ENCODE data around the gene MACROH2A1. TPM values are rescaled to one million over a fixed set of nuclear protein-coding genes. Genes with fewer than 3 reads are reported as not detected.

The MACROH2A1 gene
- total and polyA plus RNA-seq, 7 experiments from 2014 or later: 109 to 288 (median 133) TPM

DNA sequence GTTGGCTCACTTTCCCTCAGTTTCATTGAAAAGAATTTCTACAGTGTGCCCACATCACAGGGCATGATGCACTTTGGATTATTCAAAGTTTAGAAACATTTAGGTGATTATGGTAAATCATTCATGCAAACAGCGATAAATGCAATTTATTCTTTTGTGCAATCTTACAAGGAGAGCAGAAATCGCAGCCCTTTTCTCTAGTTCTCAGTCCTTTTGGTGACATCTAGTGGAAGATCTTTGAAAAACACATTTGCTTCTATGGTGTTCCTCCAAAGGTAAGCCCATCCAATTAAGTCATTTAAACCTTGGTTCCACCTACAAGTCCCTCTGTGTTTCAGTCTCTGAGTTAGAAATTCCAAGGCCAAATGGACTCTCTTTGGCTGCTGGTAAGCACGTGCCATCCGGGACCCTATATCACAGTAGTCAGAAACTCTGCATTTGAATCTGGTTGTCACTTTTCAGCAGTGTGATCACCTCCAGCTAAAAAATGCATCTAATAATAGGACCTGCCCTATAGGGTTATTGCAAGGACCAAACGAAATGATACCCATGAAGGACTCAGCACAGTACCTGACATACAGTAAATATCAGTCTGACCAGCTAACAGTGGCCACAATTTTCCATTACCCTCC, 66.4 kb downstream of the MACROH2A1 start:
- Histone ChIP-seq H3K27me3 (ENCODE audit: control insufficient read depth in 2 of 2, insufficient read depth in 2 of 2, low read length in 2 of 2) (no peaks in the 10 kb centered on the region), H3K9me3 (ENCODE audit: control insufficient read depth in 2 of 3, low read length in 3 of 3) (no peaks in the 10 kb centered on the region), H3K4me3 (ENCODE audit: low read length) (no peak overlapping the region), H3K27ac (ENCODE audit: low read depth, low read length) (no peak overlapping the region), H3K36me3 (ENCODE audit: control insufficient read depth in 2 of 3, insufficient read depth in 3 of 3, low read length in 3 of 3) (peaks cover 0 to 42% (median 0%) of the 10 kb centered on the region in 3 experiments), H3K4me1 (ENCODE audit: control insufficient read depth in 2 of 2, insufficient read depth in 2 of 2, low read length in 2 of 2) (no peaks in the 10 kb centered on the region)
- peaks cover 0 to 29% (median 0%) of the 10 kb centered on the region in 5 donors for H3K36me3 Mint-ChIP-seq
- H3K9me3 Mint-ChIP-seq: no peaks in the 10 kb centered on the region
- peaks cover 0 to 27% (median 0%) of the 10 kb centered on the region in 7 donors for H3K4me1 Mint-ChIP-seq
- DNase-seq (peak in 6 of 9 donors; percentile 14 to 52 (median 46)), ATAC-seq (no peak)
- intact Hi-C loops (cut with micrococcal nuclease): loop anchor here (1.0 to 5.0 kb wide), 6 partner anchors 141 to 594 kb away; partner anchors contain the start of genes CAMLG (in 1 of the 2) and PCBD2 (in 1 of the 2)
- no peaks in the 10 kb centered on the region for H3K27me3 Mint-ChIP-seq
- ChIA-PET CTCF (interaction anchor here (0.8 to 2.5 kb wide), 5 partner anchors 9 to 414 kb away, joined by 3 to 9 read pairs (median 5); no protein-coding TSS in a partner anchor), POLR2A (no interaction called here)
- H3K27ac Mint-ChIP-seq: no peak overlapping the region
- no peak overlapping the region for H3K4me3 Mint-ChIP-seq

DNA sequence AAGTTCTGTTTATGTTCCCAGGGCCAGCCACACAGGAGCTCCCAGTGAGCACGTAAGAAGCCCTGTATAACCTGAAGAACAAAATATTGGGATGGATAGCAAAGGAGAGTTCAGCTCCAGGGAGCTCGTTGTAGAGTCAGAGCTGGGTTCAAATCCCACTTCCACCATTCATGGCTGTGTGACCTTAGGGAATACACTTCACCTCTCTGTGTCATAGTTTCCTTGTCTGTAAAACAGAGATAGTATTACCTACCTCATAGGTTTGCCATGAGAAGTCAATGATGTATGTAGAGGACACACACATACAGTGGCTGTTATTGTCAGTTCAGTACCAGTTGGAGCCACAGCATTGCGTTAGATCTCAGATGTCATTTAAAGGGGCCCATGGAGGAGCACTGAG, 67.4 kb downstream of the MACROH2A1 start:
- Histone ChIP-seq H3K27me3 (ENCODE audit: control insufficient read depth in 2 of 2, insufficient read depth in 2 of 2, low read length in 2 of 2) (no peaks in the 10 kb centered on the region), H3K9me3 (ENCODE audit: control insufficient read depth in 2 of 3, low read length in 3 of 3) (no peaks in the 10 kb centered on the region), H3K4me1 (ENCODE audit: control insufficient read depth in 2 of 2, insufficient read depth in 2 of 2, low read length in 2 of 2) (no peaks in the 10 kb centered on the region), H3K4me3 (ENCODE audit: low read length) (no peak overlapping the region), H3K36me3 (ENCODE audit: control insufficient read depth in 2 of 3, insufficient read depth in 3 of 3, low read length in 3 of 3) (peaks cover 0 to 32% (median 0%) of the 10 kb centered on the region in 3 experiments), H3K27ac (ENCODE audit: low read depth, low read length) (no peak overlapping the region)
- no peak overlapping the region for H3K27ac Mint-ChIP-seq
- CTCF ChIA-PET: interaction anchor here (0.6 to 2.5 kb wide), 5 partner anchors 8 to 413 kb away, joined by 3 to 9 read pairs (median 5); no protein-coding TSS in a partner anchor
- POLR2A ChIA-PET: no interaction called here
- peaks cover under 1 to 27% (median under 1%) of the 10 kb centered on the region in 7 donors for H3K4me1 Mint-ChIP-seq
- H3K9me3 Mint-ChIP-seq: no peaks in the 10 kb centered on the region
- ATAC-seq (no peak), DNase-seq (no peak)
- intact Hi-C loops (cut with micrococcal nuclease): loop anchor here (1.0 to 5.0 kb wide), 6 partner anchors 140 to 593 kb away; partner anchors contain the start of genes CAMLG (in 1 of the 2) and PCBD2 (in 1 of the 2)
- no peak overlapping the region for H3K4me3 Mint-ChIP-seq
- no peaks in the 10 kb centered on the region for H3K27me3 Mint-ChIP-seq
- H3K36me3 Mint-ChIP-seq: peaks cover 0 to 22% (median 0%) of the 10 kb centered on the region in 5 donors

DNA sequence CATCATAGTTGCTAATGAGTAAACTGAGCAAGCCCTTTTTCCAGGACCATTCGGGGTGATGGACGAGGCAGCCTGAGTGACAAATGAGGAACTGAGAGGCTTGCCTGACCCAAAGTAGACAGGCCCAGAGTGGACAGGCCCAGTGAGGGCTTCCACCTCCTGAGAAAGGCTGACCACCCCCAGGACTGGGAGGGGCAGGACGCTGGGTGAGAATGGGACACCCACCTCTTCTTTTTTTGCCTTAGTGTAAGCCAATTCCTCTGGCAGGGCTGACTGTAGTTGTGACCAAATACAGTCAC, 68.3 kb downstream of the MACROH2A1 start:
- peaks cover 2 to 30% (median 9%) of the 10 kb centered on the region in 7 donors for H3K4me1 Mint-ChIP-seq
- DNase-seq (no peak), ATAC-seq (no peak)
- H3K36me3 ChIP-seq (ENCODE audit: control insufficient read depth in 2 of 3, insufficient read depth in 3 of 3, low read length in 3 of 3): peaks cover 0 to 23% (median 0%) of the 10 kb centered on the region in 3 experiments
- peaks cover 0 to 16% (median 0%) of the 10 kb centered on the region in 5 donors for H3K36me3 Mint-ChIP-seq
- intact Hi-C loops (cut with micrococcal nuclease): loop anchor here in 1 of 2 donors (5.0 kb wide), 1 partner anchor 413 kb away; no protein-coding TSS in a partner anchor
- no peaks in the 10 kb centered on the region for H3K9me3 Mint-ChIP-seq
- CTCF ChIA-PET: no interaction called here
- peaks cover 0 to 6% of the 10 kb centered on the region in 2 donors for H3K4me1 ChIP-seq (ENCODE audit: control insufficient read depth in 2 of 2, insufficient read depth in 2 of 2, low read length in 2 of 2)
- POLR2A ChIA-PET: no interaction called here
- H3K27ac Mint-ChIP-seq: no peak overlapping the region
- no peak overlapping the region for H3K4me3 Mint-ChIP-seq
- H3K4me3 ChIP-seq (ENCODE audit: low read length): no peak overlapping the region
- no peaks in the 10 kb centered on the region for H3K9me3 ChIP-seq (ENCODE audit: control insufficient read depth in 2 of 3, low read length in 3 of 3)
- no peak overlapping the region for H3K27ac ChIP-seq (ENCODE audit: low read depth, low read length)
- H3K27me3 ChIP-seq (ENCODE audit: control insufficient read depth in 2 of 2, insufficient read depth in 2 of 2, low read length in 2 of 2): no peaks in the 10 kb centered on the region
- H3K27me3 Mint-ChIP-seq: no peaks in the 10 kb centered on the region

DNA sequence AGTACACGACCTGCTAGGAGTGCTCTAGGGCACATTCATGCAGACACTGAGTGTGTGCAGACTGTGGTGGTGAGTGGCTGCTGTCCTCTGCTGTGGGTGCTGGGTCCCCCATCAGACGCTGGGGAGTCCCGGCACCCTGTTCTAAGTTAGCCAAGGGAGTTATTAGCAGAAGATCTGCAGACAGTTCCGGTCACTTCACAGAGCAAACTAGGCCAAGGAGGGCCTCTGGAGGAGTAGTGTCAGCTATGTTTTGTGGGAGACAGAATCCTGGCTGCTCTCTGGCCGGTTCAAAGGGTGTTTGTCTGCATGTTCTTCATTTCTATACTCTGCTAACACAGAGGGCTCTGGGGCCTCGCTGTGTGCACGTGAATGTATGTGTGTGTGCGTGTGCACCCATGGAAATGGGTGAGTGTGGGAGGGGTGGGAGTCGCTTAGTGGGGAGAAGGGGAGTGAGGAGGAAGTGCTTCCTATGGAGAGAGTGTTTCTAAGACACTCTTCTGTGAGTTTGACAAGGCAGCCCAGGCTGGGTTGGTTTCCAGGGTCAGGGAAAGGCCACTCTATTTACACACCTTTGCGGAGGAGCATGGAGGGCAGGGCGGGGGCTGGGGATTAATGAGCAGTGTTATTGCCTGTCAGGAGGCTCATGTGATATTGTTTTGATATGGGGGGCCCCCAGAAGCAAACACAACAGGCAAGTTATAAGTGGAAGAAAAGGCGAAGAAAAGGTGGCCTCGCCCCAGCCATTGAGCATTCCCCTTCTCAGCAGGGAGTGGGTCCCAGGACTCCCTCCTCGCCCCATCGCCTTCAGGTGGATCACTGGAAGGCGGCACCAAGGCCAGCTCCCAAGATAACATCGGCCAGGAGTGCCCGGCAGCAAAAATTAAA, 68.9 kb downstream of the MACROH2A1 start:
- H3K27ac ChIP-seq (ENCODE audit: low read depth, low read length): no peak overlapping the region
- CTCF ChIA-PET: interaction anchor here (0.6 kb wide), 1 partner anchor 480 kb away, joined by 5 read pairs; no protein-coding TSS in a partner anchor
- DNase-seq: no peak
- intact Hi-C loops (cut with micrococcal nuclease): loop anchor here in 1 of 2 donors (5.0 to 10.0 kb wide), 2 partner anchors 295 to 413 kb away; partner anchors contain the start of gene PITX1
- H3K4me1 ChIP-seq (ENCODE audit: control insufficient read depth in 2 of 2, insufficient read depth in 2 of 2, low read length in 2 of 2): peaks cover 0 to 12% of the 10 kb centered on the region in 2 donors
- H3K27ac Mint-ChIP-seq: peak overlapping the region in 3 of 9 donors; percentile 36 to 84 (median 53)
- no peak for ATAC-seq
- H3K27me3 ChIP-seq (ENCODE audit: control insufficient read depth in 2 of 2, insufficient read depth in 2 of 2, low read length in 2 of 2): no peaks in the 10 kb centered on the region
- H3K9me3 ChIP-seq (ENCODE audit: control insufficient read depth in 2 of 3, low read length in 3 of 3): no peaks in the 10 kb centered on the region
- peaks cover 0 to 17% (median 0%) of the 10 kb centered on the region in 3 experiments for H3K36me3 ChIP-seq (ENCODE audit: control insufficient read depth in 2 of 3, insufficient read depth in 3 of 3, low read length in 3 of 3)
- no peak overlapping the region for H3K4me3 Mint-ChIP-seq
- POLR2A ChIA-PET: no interaction called here
- H3K4me3 ChIP-seq (ENCODE audit: low read length): no peak overlapping the region
- no peaks in the 10 kb centered on the region for H3K9me3 Mint-ChIP-seq
- H3K27me3 Mint-ChIP-seq: no peaks in the 10 kb centered on the region
- H3K4me1 Mint-ChIP-seq: peaks cover 7 to 31% (median 15%) of the 10 kb centered on the region in 7 donors
- H3K36me3 Mint-ChIP-seq: peaks cover 0 to 16% (median 0%) of the 10 kb centered on the region in 5 donors

DNA sequence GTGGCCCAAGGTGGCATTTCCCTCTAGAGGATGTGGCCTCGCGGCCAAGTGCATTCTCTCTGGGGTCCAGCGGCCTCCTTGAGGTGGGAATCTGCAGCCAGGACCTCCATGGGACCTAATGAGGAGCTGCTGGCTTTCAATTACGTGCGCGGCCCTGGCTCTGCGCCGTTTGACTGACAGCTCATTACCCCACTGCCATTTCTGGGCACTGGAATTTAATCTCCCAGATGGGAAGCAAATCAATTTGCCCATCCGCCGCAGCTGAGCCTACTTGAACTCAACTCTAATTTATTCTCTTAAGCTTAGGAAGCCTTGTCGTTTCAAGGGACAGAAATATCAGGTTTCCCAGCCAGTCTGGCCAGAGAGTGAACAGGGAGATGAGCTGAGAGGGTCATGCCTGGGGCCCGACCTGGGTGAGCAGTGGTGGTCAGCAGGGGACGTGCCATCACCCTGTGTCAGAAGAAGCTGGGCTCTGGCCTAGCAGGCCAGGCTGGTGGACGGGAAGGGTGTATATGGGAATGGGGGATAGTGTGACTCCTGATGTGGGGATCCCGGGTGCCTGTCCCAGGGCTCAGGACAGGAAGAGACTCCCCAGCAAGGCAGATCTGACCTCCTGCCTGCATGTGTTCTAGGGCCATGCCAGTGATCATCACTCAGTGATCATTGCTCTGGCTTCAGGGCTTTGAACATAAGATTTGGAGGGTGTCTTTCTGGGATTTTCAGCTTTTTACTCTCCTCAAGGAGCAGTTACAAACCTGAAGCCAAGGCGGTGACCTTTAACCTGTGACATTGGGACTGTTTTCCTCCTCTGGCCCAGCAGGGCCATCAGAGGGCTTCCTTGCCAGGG, 69.7 kb downstream of the MACROH2A1 start:
- no peaks in the 10 kb centered on the region for H3K9me3 Mint-ChIP-seq
- H3K9me3 ChIP-seq (ENCODE audit: control insufficient read depth in 2 of 3, low read length in 3 of 3): no peaks in the 10 kb centered on the region
- H3K36me3 Mint-ChIP-seq: peaks cover 0 to 9% (median 0%) of the 10 kb centered on the region in 5 donors
- no peak for DNase-seq
- no peaks in the 10 kb centered on the region for H3K27me3 ChIP-seq (ENCODE audit: control insufficient read depth in 2 of 2, insufficient read depth in 2 of 2, low read length in 2 of 2)
- intact Hi-C loops (cut with micrococcal nuclease): loop anchor here in 1 of 2 donors (10.0 kb wide), 1 partner anchor 294 kb away; the partner anchor contains the start of gene PITX1
- H3K36me3 ChIP-seq (ENCODE audit: control insufficient read depth in 2 of 3, insufficient read depth in 3 of 3, low read length in 3 of 3): peaks cover 0 to 12% (median 0%) of the 10 kb centered on the region in 3 experiments
- no peak overlapping the region for H3K4me3 ChIP-seq (ENCODE audit: low read length)
- POLR2A ChIA-PET: no interaction called here
- H3K4me3 Mint-ChIP-seq: no peak overlapping the region
- no peak overlapping the region for H3K27ac ChIP-seq (ENCODE audit: low read depth, low read length)
- ATAC-seq: no peak
- H3K4me1 Mint-ChIP-seq: peaks cover 8 to 35% (median 24%) of the 10 kb centered on the region in 7 donors
- CTCF ChIA-PET: interaction anchor here (0.6 to 1.3 kb wide), 2 partner anchors 19 to 480 kb away, joined by 3 to 5 read pairs; no protein-coding TSS in a partner anchor
- peak overlapping the region in 3 of 9 donors; percentile 2 to 60 (median 41) for H3K27ac Mint-ChIP-seq
- H3K27me3 Mint-ChIP-seq: no peaks in the 10 kb centered on the region
- peaks cover 0 to 20% of the 10 kb centered on the region in 2 donors for H3K4me1 ChIP-seq (ENCODE audit: control insufficient read depth in 2 of 2, insufficient read depth in 2 of 2, low read length in 2 of 2)

Measured in naive thymus-derived CD4-positive, alpha-beta T cell (primary cell).